MG63 (cell line): ENCODE data around the gene IP6K2. TPM values are rescaled to one million over a fixed set of nuclear protein-coding genes. Genes with fewer than 3 reads are reported as not detected.
"Not testable (repeated sequence)": the region's sequence is repeated elsewhere in the genome, so short reads cannot be mapped to it uniquely, and the experiment has no call there.

ENCODE experiments used
- DNase-seq: peaks from one replicate; pipeline ENCODE4 v3.0.0-alpha.2; 2020
- H3K27me3 ChIP-seq: fragments of 250-450 bp; sonication (Bioruptor Pico); 2 replicates; pipeline ENCODE4 v1.5.1; 2020; ENCODE audit warnings: mild to moderate bottlenecking, moderate library complexity
- H3K36me3 ChIP-seq: fragments of 250-450 bp; sonication (Bioruptor Pico); 2 replicates; pipeline ENCODE4 v1.5.1; 2020; ENCODE audit warnings: mild to moderate bottlenecking, moderate library complexity
- H3K4me3 ChIP-seq: fragments of 250-450 bp; sonication (Bioruptor Pico); 2 replicates; pipeline ENCODE4 v1.5.1; 2020; ENCODE audit warnings: mild to moderate bottlenecking, moderate library complexity
- H3K9me3 ChIP-seq: fragments of 250-450 bp; sonication (Bioruptor Pico); 2 replicates; pipeline ENCODE4 v1.5.1; 2020; ENCODE audit warnings: mild to moderate bottlenecking, moderate library complexity
- total RNA-seq: library from RNA; depleted of rRNA; stranded (reverse); fragments of >200 nt; shearing (Covaris generic); gene quantifications from 2 replicates; pipeline ENCODE4 v1.2.3, GENCODE V29; 2014; ENCODE audit warnings: low replicate concordance

Gene IP6K2
- total RNA-seq, 1 experiment from 2014 or later: 15.9 TPM

GRCh38 chr3:48738144-48738536 lies 21.1 kb upstream of the IP6K2 start:
- Histone ChIP-seq H3K36me3 (no peaks in the 10 kb centered on the region), H3K4me3 (no peak overlapping the region), H3K27me3 (no peaks in the 10 kb centered on the region), H3K9me3 (no peaks in the 10 kb centered on the region)
- no peak for DNase-seq

- not testable (repeated sequence) for DNase-seq, H3K4me3 ChIP-seq, H3K36me3 ChIP-seq, H3K27me3 ChIP-seq, H3K9me3 ChIP-seq
These were observed 18.2 kb upstream of the IP6K2 start for GRCh38 chr3:48735075-48735767.

GRCh38 chr3:48734541-48734940 lies 17.5 kb upstream of the IP6K2 start:
- not testable (repeated sequence) for H3K27me3 ChIP-seq, DNase-seq

GRCh38 chr3:48733752-48734518 lies 16.9 kb upstream of the IP6K2 start:
- DNase-seq, H3K4me3 ChIP-seq, H3K36me3 ChIP-seq, H3K9me3 ChIP-seq, H3K27me3 ChIP-seq: not testable (repeated sequence)

More at GRCh38 chr3:48734541-48734940, 17.5 kb upstream of the IP6K2 start:
- not testable (repeated sequence) for H3K4me3 ChIP-seq, H3K9me3 ChIP-seq, H3K36me3 ChIP-seq

GRCh38 chr3:48727511-48727910 lies 10.5 kb upstream of the IP6K2 start:
- no peak for DNase-seq
- H3K27me3 ChIP-seq: no peaks in the 10 kb centered on the region

GRCh38 chr3:48725185-48725855 lies 8.3 kb upstream of the IP6K2 start:
- H3K9me3 ChIP-seq, H3K36me3 ChIP-seq, H3K4me3 ChIP-seq, H3K27me3 ChIP-seq, DNase-seq: not testable (repeated sequence)

More at GRCh38 chr3:48727511-48727910, 10.5 kb upstream of the IP6K2 start:
- H3K36me3 ChIP-seq: no peaks in the 10 kb centered on the region
- no peaks in the 10 kb centered on the region for H3K9me3 ChIP-seq
- no peak overlapping the region for H3K4me3 ChIP-seq

GRCh38 chr3:48723725-48724124 lies 6.7 kb upstream of the IP6K2 start:
- Histone ChIP-seq H3K9me3 (no peaks in the 10 kb centered on the region), H3K36me3 (no peaks in the 10 kb centered on the region), H3K4me3 (no peak overlapping the region), H3K27me3 (no peaks in the 10 kb centered on the region)
- DNase-seq: no peak

- not testable (repeated sequence) for H3K4me3 ChIP-seq, H3K27me3 ChIP-seq, DNase-seq, H3K36me3 ChIP-seq, H3K9me3 ChIP-seq
These were observed 6.3 kb upstream of the IP6K2 start for GRCh38 chr3:48723293-48723692.

- Histone ChIP-seq H3K36me3 (peaks cover 7% of the 10 kb centered on the region), H3K4me3 (peak overlapping the region; percentile 95), H3K9me3 (no peaks in the 10 kb centered on the region), H3K27me3 (no peaks in the 10 kb centered on the region)
- no peak for DNase-seq
These were observed 476 bp downstream of the IP6K2 start for GRCh38 chr3:48716508-48716981.

GRCh38 chr3:48715174-48715800 lies 1.7 kb downstream of the IP6K2 start:
- no peaks in the 10 kb centered on the region for H3K27me3 ChIP-seq
- no peak for DNase-seq
- no peak overlapping the region for H3K4me3 ChIP-seq

GRCh38 chr3:48711727-48712126 lies 5.3 kb downstream of the IP6K2 start:
- no peaks in the 10 kb centered on the region for H3K27me3 ChIP-seq
- H3K4me3 ChIP-seq: no peak overlapping the region
- H3K36me3 ChIP-seq: peaks cover 18% of the 10 kb centered on the region
- DNase-seq: peak; percentile 79
- no peaks in the 10 kb centered on the region for H3K9me3 ChIP-seq

More at GRCh38 chr3:48715174-48715800, 1.7 kb downstream of the IP6K2 start:
- Histone ChIP-seq H3K36me3 (peaks cover 14% of the 10 kb centered on the region), H3K9me3 (no peaks in the 10 kb centered on the region)

GRCh38 chr3:48709051-48709461 lies 8.0 kb downstream of the IP6K2 start:
- no peak overlapping the region for H3K4me3 ChIP-seq
- DNase-seq: peak; percentile 77
- H3K27me3 ChIP-seq: no peaks in the 10 kb centered on the region
- H3K36me3 ChIP-seq: peaks cover 12% of the 10 kb centered on the region
- no peaks in the 10 kb centered on the region for H3K9me3 ChIP-seq

GRCh38 chr3:48708481-48708889 lies 8.5 kb downstream of the IP6K2 start:
- H3K9me3 ChIP-seq: no peaks in the 10 kb centered on the region
- peaks cover 12% of the 10 kb centered on the region for H3K36me3 ChIP-seq
- H3K27me3 ChIP-seq: no peaks in the 10 kb centered on the region
- no peak overlapping the region for H3K4me3 ChIP-seq
- peak; percentile 41 for DNase-seq

- H3K36me3 ChIP-seq: peaks cover 12% of the 10 kb centered on the region
- no peak overlapping the region for H3K4me3 ChIP-seq
- no peak for DNase-seq
- H3K9me3 ChIP-seq: no peaks in the 10 kb centered on the region
- H3K27me3 ChIP-seq: no peaks in the 10 kb centered on the region
These were observed 9.9 kb downstream of the IP6K2 start for GRCh38 chr3:48707157-48707556.

- Histone ChIP-seq H3K27me3 (no peaks in the 10 kb centered on the region), H3K36me3 (no peaks in the 10 kb centered on the region; the same call in 1 of the 2 replicates), H3K4me3 (no peak overlapping the region), H3K9me3 (no peaks in the 10 kb centered on the region)
- DNase-seq: no peak
These were observed 14.6 kb downstream of the IP6K2 start for GRCh38 chr3:48702320-48702920.

- no peaks in the 10 kb centered on the region for H3K9me3 ChIP-seq
- DNase-seq: no peak
- H3K4me3 ChIP-seq: no peak overlapping the region
- no peaks in the 10 kb centered on the region; the same call in 1 of the 2 replicates for H3K36me3 ChIP-seq
- H3K27me3 ChIP-seq: no peaks in the 10 kb centered on the region
These were observed 16.2 kb downstream of the IP6K2 start for GRCh38 chr3:48700731-48701405.
